NT2/D1 (cell line): ENCODE results near the gene STAP2.

Experiments
- DNase-seq: peaks from one replicate; pipeline ENCODE4 v3.0.0-alpha.2; 2011; ENCODE audit warnings: low read depth, low spot score
- H3K27me3 ChIP-seq: 2 replicates; pipeline ENCODE4 v1.6.0; 2011; ENCODE audit warnings: mild to moderate bottlenecking; ENCODE audit not compliant: insufficient read length, insufficient read depth
- H3K36me3 ChIP-seq: 2 replicates; pipeline ENCODE4 v1.6.1; 2011; ENCODE audit warnings: mild to moderate bottlenecking, low read length, mixed read lengths; ENCODE audit not compliant: insufficient read depth, insufficient read length
- H3K4me1 ChIP-seq: 2 replicates; pipeline ENCODE4 v1.5.1; 2011; ENCODE audit not compliant: insufficient read depth, insufficient read length
- H3K4me3 ChIP-seq: 2 replicates; pipeline ENCODE4 v1.5.1; 2011; ENCODE audit warnings: low read depth; ENCODE audit not compliant: insufficient read length
- H3K9ac ChIP-seq: 2 replicates; pipeline ENCODE4 v1.6.0; 2011; ENCODE audit warnings: low read depth; ENCODE audit not compliant: insufficient read length
- H3K9me3 ChIP-seq: 2 replicates; pipeline ENCODE4 v1.5.1; 2011; ENCODE audit warnings: mild to moderate bottlenecking, low read length; ENCODE audit not compliant: insufficient read depth
- SUZ12 ChIP-seq: IDR thresholded peaks from 2 replicates; pipeline ENCODE4 v1.6.1; 2011; ENCODE audit not compliant: insufficient read length, insufficient read depth; ENCODE audit errors: extremely low read depth
- YY1 ChIP-seq: IDR thresholded peaks from 2 replicates; pipeline ENCODE4 v1.6.1; 2011; ENCODE audit not compliant: insufficient read length, insufficient read depth
- ZNF274 ChIP-seq: IDR thresholded peaks from 2 replicates; pipeline ENCODE4 v1.6.1; 2011; ENCODE audit warnings: mild to moderate bottlenecking, low read depth, low read length

The STAP2 gene

DNA sequence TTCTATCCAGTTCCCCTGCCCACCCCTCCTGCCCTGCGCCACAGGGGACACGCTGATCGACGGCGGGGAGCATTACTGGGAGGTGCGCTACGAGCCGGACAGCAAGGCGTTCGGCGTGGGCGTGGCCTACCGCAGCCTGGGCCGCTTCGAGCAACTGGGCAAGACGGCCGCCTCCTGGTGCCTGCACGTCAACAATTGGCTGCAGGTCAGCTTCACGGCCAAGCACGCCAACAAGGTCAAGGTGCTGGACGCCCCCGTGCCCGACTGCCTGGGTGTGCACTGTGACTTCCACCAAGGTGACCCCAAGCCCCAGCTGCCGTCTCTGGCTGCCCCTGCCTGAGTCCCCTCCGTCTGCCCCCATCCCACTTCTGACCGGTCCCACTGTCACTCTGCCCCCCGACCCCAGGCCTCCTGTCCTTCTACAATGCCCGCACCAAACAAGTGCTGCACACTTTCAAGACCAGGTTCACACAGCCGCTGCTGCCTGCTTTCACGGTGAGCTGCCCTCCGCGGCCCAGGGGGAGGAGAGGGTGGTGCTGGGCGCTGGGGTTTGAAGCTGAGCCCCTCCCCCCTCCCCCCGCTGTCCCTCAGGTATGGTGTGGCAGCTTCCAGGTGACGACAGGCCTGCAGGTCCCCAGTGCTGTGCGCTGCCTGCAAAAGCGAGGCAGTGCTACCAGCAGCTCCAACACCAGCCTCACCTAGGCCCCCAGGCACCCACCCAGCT lies 15.5 kb downstream of the STAP2 start:
- Histone ChIP-seq H3K9ac (no peak overlapping the region), H3K9me3 (peaks cover 39% of the 10 kb centered on the region), H3K4me3 (no peak overlapping the region), H3K4me1 (peaks cover 6% of the 10 kb centered on the region), H3K36me3 (peaks cover 22% of the 10 kb centered on the region), H3K27me3 (peaks cover 3% of the 10 kb centered on the region)
- DNase-seq: no peak
- TF ChIP-seq SUZ12 (no peak), YY1 (no peak)

DNA sequence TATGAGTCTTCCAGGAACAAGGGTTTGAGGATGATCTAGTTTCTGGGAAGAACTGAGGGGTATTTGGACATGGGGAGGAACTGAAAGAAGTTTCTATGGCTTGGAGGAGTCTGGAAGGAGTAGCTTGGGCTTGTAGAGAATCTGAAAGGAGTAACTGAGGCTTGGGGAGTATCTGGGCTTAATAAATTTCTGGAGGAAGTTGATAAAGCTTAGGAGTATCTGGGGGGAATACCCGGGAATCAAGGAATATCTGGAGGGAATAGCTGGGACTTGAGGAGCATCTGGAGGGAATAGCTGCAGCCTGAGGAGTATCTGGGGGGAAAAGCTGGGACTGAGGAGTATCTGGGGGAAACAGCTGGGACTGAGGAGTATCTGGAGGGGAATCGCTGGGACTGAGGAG lies 18.2 kb downstream of the STAP2 start:
- Histone ChIP-seq H3K27me3 (peaks cover 3% of the 10 kb centered on the region), H3K36me3 (peaks cover 34% of the 10 kb centered on the region)
- no peak for TF ChIP-seq ZNF274

DNA sequence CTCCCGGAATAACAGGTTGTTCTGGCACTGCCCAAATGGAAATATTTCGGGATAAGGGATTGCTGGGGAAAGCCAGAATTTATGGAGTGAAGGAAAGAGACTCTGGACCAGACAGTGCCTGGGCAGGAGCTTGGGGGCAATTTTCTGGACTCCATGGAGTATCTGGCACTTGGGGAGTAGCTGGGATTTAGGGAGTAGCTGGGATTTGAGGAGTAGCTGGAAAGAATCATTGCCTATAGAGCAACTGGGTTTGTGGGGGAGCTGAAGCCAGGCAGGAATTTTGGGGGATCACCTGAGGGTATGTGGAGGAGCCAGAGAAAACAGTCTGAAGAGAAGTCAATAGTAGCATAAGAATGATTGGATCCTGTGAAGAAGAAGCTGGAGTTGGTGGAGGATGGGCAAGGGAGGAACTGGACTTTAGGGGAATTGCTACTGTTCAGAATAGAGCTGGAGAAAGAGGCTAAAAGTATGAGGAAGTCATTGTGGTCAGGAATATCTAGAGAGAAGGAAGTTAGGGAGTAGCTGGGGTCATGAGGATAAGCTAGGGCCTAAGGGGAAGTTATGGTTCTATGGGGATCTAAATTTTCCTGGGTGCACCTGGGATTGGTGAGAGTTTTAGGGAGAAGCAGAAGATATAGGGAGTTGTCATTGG lies 19.4 kb downstream of the STAP2 start:
- peaks cover 3% of the 10 kb centered on the region for H3K27me3 ChIP-seq
- peaks cover 32% of the 10 kb centered on the region for H3K36me3 ChIP-seq
- peaks cover 39% of the 10 kb centered on the region for H3K9me3 ChIP-seq
- no peak overlapping the region for H3K4me3 ChIP-seq
- H3K9ac ChIP-seq: no peak overlapping the region
- H3K4me1 ChIP-seq: no peaks in the 10 kb centered on the region
- DNase-seq: no peak
- TF ChIP-seq YY1: no peak
- no peak for TF ChIP-seq ZNF274
- no peak for TF ChIP-seq SUZ12

More for the DNA sequence above, 18.2 kb downstream of the STAP2 start:
- H3K9ac ChIP-seq: no peak overlapping the region
- no peak overlapping the region for H3K4me3 ChIP-seq
- H3K4me1 ChIP-seq: no peaks in the 10 kb centered on the region
- DNase-seq: no peak
- peaks cover 39% of the 10 kb centered on the region for H3K9me3 ChIP-seq

DNA sequence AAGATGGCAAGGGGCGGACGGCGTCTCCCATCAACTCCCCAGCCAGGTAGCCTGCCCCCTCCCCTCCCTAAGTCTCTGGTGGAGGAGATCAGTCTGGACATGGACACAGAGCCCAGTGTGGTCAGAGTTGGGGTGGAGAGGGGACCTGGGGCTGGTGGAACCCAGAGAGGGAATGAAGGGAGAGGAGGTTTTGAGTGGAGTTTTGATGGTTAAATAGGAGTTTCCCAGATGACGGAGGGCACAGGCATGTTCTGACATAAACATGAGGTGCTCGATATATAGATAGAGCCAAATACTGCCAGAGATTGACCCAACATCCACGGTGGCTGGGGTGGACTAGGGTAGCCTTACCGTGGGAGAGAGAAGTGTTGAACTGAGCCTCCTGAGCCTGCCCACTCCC lies 20.2 kb downstream of the STAP2 start:
- peaks cover 25% of the 10 kb centered on the region for H3K36me3 ChIP-seq
- no peak overlapping the region for H3K9ac ChIP-seq
- no peak overlapping the region for H3K4me3 ChIP-seq
- TF ChIP-seq SUZ12 (no peak), ZNF274 (no peak), YY1 (no peak)
- no peak for DNase-seq
- peaks cover 3% of the 10 kb centered on the region for H3K27me3 ChIP-seq
- H3K4me1 ChIP-seq: no peaks in the 10 kb centered on the region
- peaks cover 39% of the 10 kb centered on the region for H3K9me3 ChIP-seq

DNA sequence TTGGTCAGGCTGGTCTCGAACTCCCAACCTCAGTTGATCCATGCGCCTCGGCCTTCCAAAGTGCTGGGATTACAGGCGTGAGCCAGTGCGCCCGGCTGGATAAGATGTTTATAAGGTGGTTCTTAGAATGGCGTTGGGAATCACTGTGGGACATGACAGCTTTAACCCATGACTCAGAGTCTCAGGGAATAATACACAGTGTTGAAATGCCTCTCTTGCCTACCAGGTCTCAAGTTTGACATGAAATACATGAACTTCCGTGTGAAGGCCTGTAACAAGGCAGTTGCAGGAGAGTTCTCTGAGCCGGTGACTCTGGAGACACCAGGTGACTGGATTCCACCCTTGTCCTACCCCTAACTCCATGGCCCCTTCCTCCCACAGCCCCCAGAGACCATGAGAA lies 21.7 kb downstream of the STAP2 start:
- DNase-seq: no peak
- Histone ChIP-seq H3K27me3 (peaks cover 3% of the 10 kb centered on the region), H3K9ac (no peak overlapping the region), H3K36me3 (peaks cover 22% of the 10 kb centered on the region), H3K4me3 (no peak overlapping the region), H3K9me3 (peaks cover 34% of the 10 kb centered on the region), H3K4me1 (no peaks in the 10 kb centered on the region)
- TF ChIP-seq SUZ12 (no peak), YY1 (no peak), ZNF274 (no peak)

DNA sequence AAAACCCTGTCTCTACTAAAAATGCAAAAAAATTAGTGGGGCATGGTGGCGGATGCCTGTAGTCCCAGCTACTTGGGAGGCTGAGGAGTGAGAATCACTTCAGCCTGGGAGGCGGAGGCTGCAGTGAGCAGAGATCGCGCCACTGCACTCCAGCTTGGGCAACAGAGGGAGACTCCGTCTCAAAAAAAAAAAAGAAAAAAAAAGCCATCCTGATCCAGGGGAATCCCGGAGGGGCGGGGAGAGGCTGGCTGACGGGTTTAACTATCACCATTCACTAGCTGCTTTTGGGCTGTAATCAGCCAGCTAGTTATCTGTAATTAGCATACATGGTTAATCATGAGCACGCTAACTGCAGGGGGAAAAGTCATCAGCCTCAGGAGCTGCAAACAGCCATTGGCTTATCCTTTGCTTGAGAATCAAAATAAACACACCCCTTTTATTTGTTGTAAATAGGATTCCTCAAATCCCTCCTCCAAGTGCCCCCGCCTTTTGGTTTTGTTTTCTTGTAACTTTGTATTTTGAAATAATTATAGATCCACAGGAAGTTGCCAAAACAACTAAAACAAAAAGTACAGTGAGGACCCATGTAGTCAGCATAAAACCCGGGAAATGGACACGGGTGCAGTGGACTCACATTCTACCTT lies 24.7 kb downstream of the STAP2 start:
- TF ChIP-seq SUZ12 (no peak), ZNF274 (no peak), YY1 (no peak)
- no peak overlapping the region for H3K9ac ChIP-seq
- H3K36me3 ChIP-seq: peaks cover 38% of the 10 kb centered on the region
- H3K4me1 ChIP-seq: peaks cover 2% of the 10 kb centered on the region
- no peaks in the 10 kb centered on the region for H3K27me3 ChIP-seq
- H3K9me3 ChIP-seq: peaks cover 12% of the 10 kb centered on the region; the same call in 1 of the 2 replicates
- H3K4me3 ChIP-seq: no peak overlapping the region
- no peak for DNase-seq
